Stimulated activated memory B cell treated with anti-CD40 and anti-IgM and Interleukin-4, amounts not matched to agents 10 μg/mL and 1 μg/mL and 100 μg/mL, for 72 hours (primary cell): ENCODE data around the gene KCNK10.
"Not testable (repeated sequence)": the region's sequence is repeated elsewhere in the genome, so short reads cannot be mapped to it uniquely, and the experiment has no call there.

ENCODE experiments used
- ATAC-seq: fragments of 150-1000 bp; cut with Tn5 transposase; 2 replicates; pipeline ENCODE4 v1.10.0; 2021
- H3K27ac Mint-ChIP-seq: one replicate; pipeline ENCODE4 v1.8.0; 2022; ENCODE audit warnings: mild to moderate bottlenecking, mixed read lengths
- H3K27me3 Mint-ChIP-seq: one replicate; pipeline ENCODE4 v1.8.0; 2022; ENCODE audit warnings: mixed read lengths
- H3K36me3 Mint-ChIP-seq: one replicate; pipeline ENCODE4 v1.8.0; 2022; ENCODE audit warnings: mixed read lengths
- H3K4me1 Mint-ChIP-seq: one replicate; pipeline ENCODE4 v1.8.0; 2022; ENCODE audit warnings: mixed read lengths
- H3K4me3 Mint-ChIP-seq: one replicate; pipeline ENCODE4 v1.8.0; 2022; ENCODE audit warnings: mild to moderate bottlenecking, moderate library complexity, mixed read lengths
- H3K9me3 Mint-ChIP-seq: one replicate; pipeline ENCODE4 v1.8.0; 2022; ENCODE audit warnings: mixed read lengths

KCNK10 gene

DNA sequence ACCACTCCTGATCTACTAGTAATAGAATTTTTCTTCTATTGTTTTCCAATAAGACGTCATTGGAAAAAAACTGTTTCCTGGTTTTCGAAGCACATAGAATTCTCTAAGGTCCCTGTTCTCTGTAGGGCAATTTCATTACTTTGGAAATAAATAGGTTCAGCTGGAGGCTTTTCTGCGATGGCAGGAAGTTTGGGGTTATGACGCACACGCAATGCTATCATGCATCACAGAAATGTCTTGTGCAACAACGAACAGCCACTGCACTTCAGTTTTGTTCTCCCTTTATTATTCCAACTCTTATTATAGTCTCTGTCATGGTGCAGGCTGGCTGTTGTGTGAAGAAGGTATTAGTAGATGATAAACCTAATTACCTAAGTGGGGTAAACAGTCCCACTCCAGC, 59.0 kb downstream of the KCNK10 start:
- Mint-ChIP-seq H3K9me3 (no peaks in the 10 kb centered on the region), H3K27ac (no peak overlapping the region), H3K4me1 (no peaks in the 10 kb centered on the region), H3K4me3 (no peak overlapping the region), H3K27me3 (peaks cover 10% of the 10 kb centered on the region), H3K36me3 (no peaks in the 10 kb centered on the region)
- ATAC-seq = no peak

DNA sequence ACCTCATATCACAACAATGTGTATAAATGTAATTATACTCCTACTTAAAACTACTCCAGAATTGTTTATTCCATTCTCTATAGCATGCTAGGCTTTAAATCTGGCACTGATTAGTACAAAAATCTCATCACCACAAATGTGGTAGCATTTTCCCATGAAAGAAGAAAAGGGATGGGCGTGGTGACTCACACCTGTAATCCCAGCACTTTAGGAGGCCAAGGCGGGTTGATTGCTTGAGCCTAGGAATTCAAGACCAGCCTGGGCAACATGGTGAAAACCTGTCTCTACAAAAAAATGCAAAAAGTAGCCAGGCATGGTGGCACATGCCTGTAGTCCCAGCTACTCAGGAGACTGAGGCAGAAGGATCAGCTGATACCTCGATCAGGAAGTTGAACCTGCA, 61.8 kb downstream of the KCNK10 start:
- not testable (repeated sequence) for H3K36me3 Mint-ChIP-seq, H3K27ac Mint-ChIP-seq, H3K4me3 Mint-ChIP-seq, H3K9me3 Mint-ChIP-seq, ATAC-seq, H3K4me1 Mint-ChIP-seq
- peaks cover 19% of the 10 kb centered on the region for H3K27me3 Mint-ChIP-seq

DNA sequence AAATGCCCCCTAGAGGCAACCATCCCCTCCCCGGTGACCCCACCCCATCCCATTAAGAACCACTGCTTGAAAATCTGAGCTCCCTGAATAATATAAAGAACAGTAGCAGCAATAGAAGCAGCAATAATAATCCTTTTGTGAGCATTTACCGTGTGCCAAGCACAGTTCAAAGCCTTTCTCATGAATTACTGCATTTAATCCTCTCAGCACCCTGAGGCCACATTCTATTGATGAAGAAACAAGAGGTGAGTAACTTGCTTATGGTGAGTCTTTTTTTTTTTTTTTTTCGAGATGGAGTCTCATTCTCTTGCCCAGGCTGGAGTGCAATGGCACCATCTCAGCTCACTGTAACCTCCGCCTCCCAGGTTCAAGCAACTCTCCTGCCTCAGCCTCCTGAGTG, 65.0 kb downstream of the KCNK10 start:
- Mint-ChIP-seq H3K4me1 (no peaks in the 10 kb centered on the region), H3K9me3 (no peaks in the 10 kb centered on the region), H3K36me3 (no peaks in the 10 kb centered on the region), H3K27ac (no peak overlapping the region), H3K4me3 (no peak overlapping the region), H3K27me3 (peaks cover 19% of the 10 kb centered on the region)
- no peak for ATAC-seq

DNA sequence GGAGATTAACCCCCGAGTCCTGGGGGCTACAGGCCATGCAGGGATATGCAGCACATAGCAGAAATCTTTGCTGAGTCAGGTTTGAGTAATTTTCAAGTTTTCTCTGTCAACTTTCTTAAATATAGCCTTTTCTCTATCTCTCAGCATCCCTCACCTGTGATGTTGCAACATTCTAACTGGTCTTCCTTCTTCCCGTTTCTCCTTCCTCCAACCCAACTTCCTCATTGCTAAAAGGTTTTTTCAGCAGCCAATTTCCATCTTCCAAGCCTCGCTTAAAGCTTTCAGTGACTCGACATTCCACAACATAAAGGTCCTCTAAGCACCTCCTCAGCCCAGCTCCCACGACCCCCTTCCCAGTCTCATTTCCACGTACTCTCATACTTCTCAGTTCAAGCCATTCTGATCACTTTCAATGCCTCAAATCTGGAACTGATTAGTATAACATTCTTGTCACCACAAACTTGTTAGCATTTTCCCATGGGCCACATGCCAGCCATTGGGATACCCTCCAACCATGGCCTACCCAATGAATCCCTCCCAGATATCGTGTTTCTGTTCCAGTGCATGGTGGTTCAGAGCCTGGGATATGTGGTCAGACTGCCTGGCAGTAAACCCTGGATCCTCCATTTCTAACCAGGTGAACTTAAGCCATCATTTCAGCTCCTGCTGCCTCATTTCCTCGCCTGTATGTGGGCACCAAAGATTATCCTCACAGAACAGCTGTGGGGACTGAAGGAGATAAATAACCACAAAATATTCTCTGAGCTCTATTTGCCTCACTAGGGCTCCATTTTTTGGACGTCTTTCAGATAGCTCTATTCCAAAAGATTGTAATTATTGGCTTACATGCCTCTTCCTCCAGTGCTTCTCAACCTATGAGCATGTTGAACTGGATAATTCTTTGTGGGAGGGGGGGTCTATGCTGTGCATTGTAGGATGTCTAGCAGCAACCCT, 65.8 kb downstream of the KCNK10 start:
- Mint-ChIP-seq H3K4me3 (no peak overlapping the region), H3K9me3 (no peaks in the 10 kb centered on the region), H3K36me3 (no peaks in the 10 kb centered on the region), H3K4me1 (no peaks in the 10 kb centered on the region), H3K27me3 (peaks cover 15% of the 10 kb centered on the region), H3K27ac (no peak overlapping the region)
- ATAC-seq = no peak

DNA sequence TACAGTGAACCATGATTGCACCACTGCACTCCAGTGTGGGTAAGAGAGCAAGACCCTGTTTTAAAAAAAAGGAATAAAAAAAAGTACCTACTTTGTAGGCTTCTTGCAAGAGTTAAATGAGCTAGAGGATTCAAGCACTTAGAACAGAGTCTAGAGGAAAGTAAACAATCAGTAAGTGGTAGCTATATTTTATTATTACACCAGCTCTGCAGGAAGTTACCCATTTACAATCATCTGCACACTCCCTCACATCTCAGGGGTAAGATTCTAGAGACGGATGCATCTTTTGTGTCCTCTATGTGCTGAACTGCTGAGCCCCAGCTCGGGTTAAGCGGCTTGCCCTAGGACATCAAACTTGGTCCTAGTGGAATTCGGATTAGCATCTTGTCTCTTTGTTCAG, 67.3 kb downstream of the KCNK10 start:
- Mint-ChIP-seq H3K9me3 (no peaks in the 10 kb centered on the region), H3K27ac (no peak overlapping the region), H3K36me3 (no peaks in the 10 kb centered on the region), H3K4me1 (no peaks in the 10 kb centered on the region), H3K4me3 (no peak overlapping the region), H3K27me3 (peaks cover 19% of the 10 kb centered on the region)
- ATAC-seq = no peak

DNA sequence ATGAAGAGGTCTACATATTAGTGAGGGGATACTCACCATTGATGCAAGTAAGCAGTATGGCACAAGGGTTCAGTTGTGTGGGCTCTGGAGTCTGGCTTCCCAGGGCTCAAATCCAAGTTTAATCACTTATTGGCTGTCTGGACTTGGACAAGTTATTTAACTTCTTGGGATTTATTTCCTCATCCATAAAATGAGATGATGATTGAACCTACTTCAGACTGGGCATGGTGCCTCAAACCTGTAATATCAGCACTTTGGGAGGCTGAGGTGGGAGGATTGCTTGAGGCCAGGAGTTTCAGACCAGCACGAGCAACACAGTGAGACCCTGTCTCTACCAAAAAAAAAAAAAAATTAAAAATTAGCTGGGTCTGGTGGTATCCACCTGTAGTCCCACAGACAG, 67.9 kb downstream of the KCNK10 start:
- H3K36me3 Mint-ChIP-seq = no peaks in the 10 kb centered on the region
- peaks cover 19% of the 10 kb centered on the region for H3K27me3 Mint-ChIP-seq
- no peaks in the 10 kb centered on the region for H3K4me1 Mint-ChIP-seq
- no peak overlapping the region for H3K4me3 Mint-ChIP-seq
- no peak for ATAC-seq
- H3K9me3 Mint-ChIP-seq = no peaks in the 10 kb centered on the region
- H3K27ac Mint-ChIP-seq = no peak overlapping the region

DNA sequence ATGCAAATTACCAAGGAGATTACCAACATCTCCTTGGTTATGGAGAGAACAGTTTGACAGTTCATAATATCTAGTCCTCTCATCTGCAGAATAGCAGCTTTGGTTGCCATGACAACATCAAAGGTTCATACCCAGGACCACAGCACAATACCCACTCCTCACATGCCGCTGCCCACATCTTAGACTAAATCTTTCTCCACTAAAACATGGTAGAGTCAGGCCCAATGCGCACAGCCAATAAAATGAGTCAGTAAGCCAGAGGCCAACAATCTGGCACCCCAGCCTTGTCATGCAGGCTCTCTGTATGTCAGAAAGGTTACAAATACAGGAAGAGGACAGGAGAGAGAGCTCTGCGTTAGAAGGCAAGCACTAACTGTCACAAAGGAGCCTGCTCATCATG, 70.6 kb downstream of the KCNK10 start:
- H3K9me3 Mint-ChIP-seq = no peaks in the 10 kb centered on the region
- no peaks in the 10 kb centered on the region for H3K36me3 Mint-ChIP-seq
- no peak overlapping the region for H3K27ac Mint-ChIP-seq
- ATAC-seq = no peak
- no peaks in the 10 kb centered on the region for H3K4me1 Mint-ChIP-seq
- no peak overlapping the region for H3K4me3 Mint-ChIP-seq
- H3K27me3 Mint-ChIP-seq = peaks cover 9% of the 10 kb centered on the region

DNA sequence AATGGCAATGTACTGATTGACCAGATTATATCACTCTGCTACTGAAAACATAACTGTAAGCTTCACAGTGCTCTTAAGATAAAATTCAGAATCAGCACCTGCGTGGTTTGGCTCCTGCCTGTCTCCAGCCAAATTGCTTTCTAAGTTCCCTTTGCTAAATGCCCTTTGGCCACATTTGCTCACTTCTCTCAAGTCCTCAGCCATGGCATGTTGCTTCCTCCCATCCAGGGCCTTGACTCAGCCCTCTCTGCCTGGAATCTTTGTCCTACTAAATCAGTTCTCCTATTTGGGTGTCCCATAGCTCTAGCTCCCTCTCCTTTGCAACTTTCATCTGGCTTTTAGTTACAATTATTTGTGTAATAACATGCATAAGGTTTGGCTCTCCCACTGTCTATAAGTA, 71.4 kb downstream of the KCNK10 start:
- peaks cover 17% of the 10 kb centered on the region for H3K27me3 Mint-ChIP-seq

DNA sequence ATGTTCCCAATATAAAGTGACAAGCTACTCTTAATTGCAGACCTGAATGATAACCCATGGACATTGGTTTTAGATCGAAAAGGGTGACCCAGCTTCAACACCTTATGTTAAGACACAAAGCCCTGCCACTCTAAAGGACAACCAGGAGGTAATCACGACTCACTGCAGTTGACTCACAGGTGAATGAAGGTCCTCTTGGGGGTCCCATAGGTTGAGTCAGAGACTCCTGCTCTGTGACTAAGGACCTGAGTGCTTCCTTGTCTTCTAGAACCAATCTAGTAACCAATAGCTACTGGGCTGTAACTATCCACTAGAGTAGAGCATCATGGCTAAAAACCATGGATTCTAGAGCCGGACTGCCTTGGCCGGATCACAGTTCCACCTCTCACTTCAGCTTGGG, 73.8 kb downstream of the KCNK10 start:
- H3K27ac Mint-ChIP-seq = no peak overlapping the region
- no peak overlapping the region for H3K4me3 Mint-ChIP-seq
- ATAC-seq = no peak
- no peaks in the 10 kb centered on the region for H3K36me3 Mint-ChIP-seq
- no peaks in the 10 kb centered on the region for H3K9me3 Mint-ChIP-seq
- peaks cover 41% of the 10 kb centered on the region for H3K27me3 Mint-ChIP-seq
- no peaks in the 10 kb centered on the region for H3K4me1 Mint-ChIP-seq

More for the DNA sequence above, 71.4 kb downstream of the KCNK10 start:
- ATAC-seq = no peak
- no peaks in the 10 kb centered on the region for H3K36me3 Mint-ChIP-seq
- H3K4me3 Mint-ChIP-seq = no peak overlapping the region
- no peaks in the 10 kb centered on the region for H3K9me3 Mint-ChIP-seq
- H3K27ac Mint-ChIP-seq = no peak overlapping the region
- no peaks in the 10 kb centered on the region for H3K4me1 Mint-ChIP-seq

DNA sequence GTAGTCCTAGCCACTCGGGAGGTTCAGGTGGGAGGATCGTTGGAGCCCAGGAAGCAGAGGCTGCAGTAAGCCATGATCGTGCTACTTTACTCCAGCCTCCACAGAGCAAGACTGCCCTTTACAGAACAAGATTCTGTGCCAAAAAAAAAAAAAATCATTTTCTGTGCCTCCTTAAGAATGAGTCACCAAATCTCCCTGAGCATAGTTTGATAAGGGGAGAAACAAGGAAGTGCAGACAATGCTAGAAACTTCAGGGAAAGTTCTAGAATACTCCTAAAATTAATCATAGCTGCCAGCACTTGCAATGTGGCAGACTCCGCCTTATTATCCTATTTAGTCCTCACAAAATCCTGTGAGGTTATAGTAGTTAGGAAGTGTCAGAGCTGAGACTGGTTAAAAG, 74.5 kb downstream of the KCNK10 start:
- Mint-ChIP-seq H3K27ac (no peak overlapping the region), H3K27me3 (peaks cover 42% of the 10 kb centered on the region), H3K4me1 (no peaks in the 10 kb centered on the region), H3K36me3 (no peaks in the 10 kb centered on the region), H3K9me3 (no peaks in the 10 kb centered on the region), H3K4me3 (no peak overlapping the region)
- no peak for ATAC-seq

DNA sequence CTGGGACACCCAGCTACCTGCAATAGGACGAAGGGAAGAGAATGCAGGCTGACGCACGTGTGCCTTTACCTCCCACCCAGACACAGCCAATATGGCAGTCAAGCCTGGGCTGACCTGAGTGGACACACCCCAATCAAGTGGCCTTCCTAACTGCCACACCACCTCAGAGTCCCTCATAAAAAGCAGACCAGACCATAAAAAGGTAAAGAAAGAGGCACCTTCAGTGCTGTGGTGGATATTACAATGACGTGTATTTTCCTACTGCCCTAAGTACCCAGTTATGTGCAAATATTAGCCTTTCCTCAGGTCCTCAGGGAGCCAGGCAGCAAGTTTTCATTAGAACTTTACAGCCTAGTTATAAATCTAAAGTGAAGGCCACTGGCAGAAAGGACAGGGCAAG, 75.8 kb downstream of the KCNK10 start:
- no peaks in the 10 kb centered on the region for H3K4me1 Mint-ChIP-seq
- no peak overlapping the region for H3K4me3 Mint-ChIP-seq
- no peak overlapping the region for H3K27ac Mint-ChIP-seq
- no peaks in the 10 kb centered on the region for H3K36me3 Mint-ChIP-seq
- H3K27me3 Mint-ChIP-seq = peaks cover 42% of the 10 kb centered on the region
- no peak for ATAC-seq
- no peaks in the 10 kb centered on the region for H3K9me3 Mint-ChIP-seq

DNA sequence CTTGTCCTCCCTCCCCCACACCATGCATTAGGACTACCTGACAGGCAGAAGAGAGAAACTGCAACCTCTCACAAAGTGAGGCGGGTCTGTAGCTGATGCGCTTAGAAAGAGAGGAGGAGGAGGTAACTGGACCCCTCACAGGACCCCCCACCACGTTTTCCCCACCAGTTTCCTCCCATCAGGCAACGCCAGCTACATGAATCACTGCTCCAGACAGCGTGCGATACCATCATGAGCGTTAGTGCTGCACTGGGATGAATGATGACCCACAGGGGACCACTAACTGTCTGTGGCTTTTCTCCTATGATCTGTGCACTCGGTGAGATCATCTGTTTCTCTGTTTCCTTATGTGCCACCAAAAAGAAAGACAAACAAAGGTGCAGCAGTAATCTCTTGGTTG, 77.7 kb downstream of the KCNK10 start:
- Mint-ChIP-seq H3K4me3 (no peak overlapping the region), H3K27ac (no peak overlapping the region), H3K9me3 (no peaks in the 10 kb centered on the region), H3K27me3 (peaks cover 36% of the 10 kb centered on the region), H3K36me3 (no peaks in the 10 kb centered on the region), H3K4me1 (no peaks in the 10 kb centered on the region)
- no peak for ATAC-seq

DNA sequence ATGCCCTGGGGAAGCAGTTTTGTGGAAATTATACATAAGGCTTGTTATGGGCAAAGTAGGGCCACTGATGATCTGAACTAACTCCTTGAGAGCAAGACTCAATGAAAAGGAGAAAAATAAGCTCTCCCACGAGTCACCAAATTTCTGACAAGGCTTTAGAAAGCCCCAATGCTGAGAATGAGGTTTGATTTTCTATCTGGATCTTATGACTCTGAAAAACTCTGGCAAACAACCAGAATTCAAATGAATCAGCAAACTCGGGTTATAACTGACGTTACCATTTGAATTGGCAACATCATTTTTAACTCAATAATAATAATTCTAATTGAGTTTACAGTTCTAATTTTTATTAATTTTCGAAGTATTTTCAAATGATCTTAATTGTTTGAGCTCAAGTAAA, 79.1 kb downstream of the KCNK10 start:
- H3K4me1 Mint-ChIP-seq = no peaks in the 10 kb centered on the region
- peaks cover 50% of the 10 kb centered on the region for H3K27me3 Mint-ChIP-seq
- no peaks in the 10 kb centered on the region for H3K36me3 Mint-ChIP-seq
- ATAC-seq = no peak
- no peak overlapping the region for H3K4me3 Mint-ChIP-seq
- no peak overlapping the region for H3K27ac Mint-ChIP-seq
- H3K9me3 Mint-ChIP-seq = no peaks in the 10 kb centered on the region

DNA sequence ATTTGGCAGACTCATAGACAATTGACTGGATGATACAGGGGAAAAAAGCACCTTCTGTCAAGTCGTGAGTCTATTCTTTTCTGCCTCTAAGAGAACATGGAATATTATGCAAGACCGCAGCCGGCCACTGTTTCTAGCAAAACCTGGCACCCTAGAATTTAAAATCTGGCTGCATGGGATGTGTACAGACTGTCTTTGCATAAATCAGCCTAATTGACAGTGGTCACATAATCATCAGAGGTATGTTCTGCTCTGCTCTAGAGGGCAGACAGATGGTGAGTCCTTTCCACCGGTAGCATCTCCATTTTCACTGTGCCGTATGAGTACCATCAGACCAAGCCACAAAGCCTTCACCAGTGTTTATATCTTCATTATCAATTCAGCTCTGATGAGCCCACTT, 80.6 kb downstream of the KCNK10 start:
- Mint-ChIP-seq H3K4me1 (no peaks in the 10 kb centered on the region), H3K4me3 (no peak overlapping the region), H3K27ac (no peak overlapping the region), H3K9me3 (no peaks in the 10 kb centered on the region), H3K27me3 (peaks cover 54% of the 10 kb centered on the region), H3K36me3 (no peaks in the 10 kb centered on the region)
- ATAC-seq = no peak

DNA sequence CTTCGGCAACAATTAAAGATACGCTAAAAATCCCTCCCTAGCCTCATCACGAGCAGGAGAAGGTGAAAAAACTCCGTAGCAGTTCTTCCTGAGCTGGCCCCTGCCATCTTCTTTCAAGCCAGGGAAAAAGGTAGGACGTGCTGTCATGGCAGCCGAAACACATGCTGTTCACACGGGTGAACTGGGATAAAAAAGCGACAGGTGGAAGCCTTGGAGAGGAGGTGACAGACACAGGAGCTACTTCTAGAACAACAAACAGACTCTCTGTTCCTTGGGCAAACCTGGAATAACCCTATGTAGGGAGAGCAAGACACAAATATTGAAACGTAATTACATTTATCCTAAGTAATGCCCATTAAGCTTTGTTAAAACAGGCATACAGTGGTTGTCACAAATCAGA, 81.3 kb downstream of the KCNK10 start:
- ATAC-seq = no peak
- Mint-ChIP-seq H3K4me1 (no peaks in the 10 kb centered on the region), H3K27me3 (peaks cover 47% of the 10 kb centered on the region), H3K36me3 (no peaks in the 10 kb centered on the region), H3K27ac (no peak overlapping the region), H3K4me3 (no peak overlapping the region), H3K9me3 (no peaks in the 10 kb centered on the region)

DNA sequence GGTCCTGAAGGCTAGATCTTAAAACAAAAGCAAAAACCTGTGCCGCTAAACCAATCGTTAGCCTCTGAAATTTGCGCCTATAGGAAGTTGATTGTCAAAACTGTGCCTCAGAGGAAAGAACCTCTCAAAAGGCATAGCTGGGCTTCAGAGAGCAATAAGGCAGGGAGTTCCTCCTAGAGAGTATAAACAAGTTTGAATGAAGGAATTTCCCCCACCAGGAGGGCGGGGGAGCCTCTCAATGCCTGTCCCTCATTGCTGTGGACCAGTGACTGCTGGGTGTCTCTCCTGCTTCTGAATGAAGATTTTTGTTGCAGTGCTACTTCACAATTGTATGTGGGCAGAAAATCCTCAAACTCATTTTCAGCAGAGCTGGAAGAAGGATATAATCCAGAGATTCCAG, 88.6 kb downstream of the KCNK10 start:
- ATAC-seq = no peak
- Mint-ChIP-seq H3K9me3 (peaks cover 6% of the 10 kb centered on the region), H3K36me3 (peaks cover 5% of the 10 kb centered on the region), H3K27ac (no peak overlapping the region), H3K27me3 (peaks cover 27% of the 10 kb centered on the region), H3K4me3 (no peak overlapping the region), H3K4me1 (no peaks in the 10 kb centered on the region)
